Measurements from ENCODE around the gene HCLS1.
"Not testable (repeated sequence)": the region's sequence is repeated elsewhere in the genome, so short reads cannot be mapped to it uniquely, and the experiment has no call there.

HCLS1 gene

DNA sequence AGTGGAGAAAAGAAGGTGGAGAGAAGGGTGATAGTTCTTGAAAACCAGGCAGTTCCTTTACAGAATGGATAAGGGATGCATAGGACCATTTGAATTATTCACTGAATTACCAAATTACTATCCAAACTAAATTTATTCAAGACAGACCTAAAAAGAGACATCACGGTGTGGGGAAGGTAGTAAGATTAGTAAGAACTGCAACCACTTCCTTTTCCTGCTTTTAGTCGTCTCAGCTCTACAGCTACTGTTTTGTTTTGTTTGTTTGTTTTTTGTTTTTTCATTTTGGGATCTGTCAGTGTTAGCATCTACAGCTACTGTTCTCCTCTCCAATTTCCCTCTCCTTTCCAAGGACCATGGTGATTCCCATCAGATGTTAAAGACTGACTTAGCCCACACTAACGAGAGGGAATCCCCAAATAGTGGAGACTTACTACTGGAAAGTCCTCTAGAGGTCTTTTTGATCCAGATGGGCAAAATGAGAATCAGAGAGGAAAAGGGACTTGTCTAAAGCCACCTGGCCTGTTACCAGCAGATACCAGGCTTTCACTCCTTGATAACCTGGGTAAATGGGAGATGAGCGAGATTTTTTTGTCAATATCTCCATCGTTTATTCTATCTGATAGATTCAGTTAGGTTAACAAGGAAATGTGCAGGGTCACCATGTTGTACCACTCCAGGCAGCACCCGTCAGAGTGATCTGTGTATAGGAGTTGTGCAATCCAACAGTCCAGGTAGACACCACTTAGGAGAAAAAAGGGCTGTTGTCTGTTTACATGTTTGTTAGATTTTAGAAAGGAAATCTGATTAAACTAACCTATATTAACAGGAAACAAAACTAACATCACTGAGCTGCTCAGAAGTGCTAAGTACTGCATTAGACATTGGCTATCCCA is 6.0 kb downstream of the HCLS1 start:
- DNase-seq, result no peak

DNA sequence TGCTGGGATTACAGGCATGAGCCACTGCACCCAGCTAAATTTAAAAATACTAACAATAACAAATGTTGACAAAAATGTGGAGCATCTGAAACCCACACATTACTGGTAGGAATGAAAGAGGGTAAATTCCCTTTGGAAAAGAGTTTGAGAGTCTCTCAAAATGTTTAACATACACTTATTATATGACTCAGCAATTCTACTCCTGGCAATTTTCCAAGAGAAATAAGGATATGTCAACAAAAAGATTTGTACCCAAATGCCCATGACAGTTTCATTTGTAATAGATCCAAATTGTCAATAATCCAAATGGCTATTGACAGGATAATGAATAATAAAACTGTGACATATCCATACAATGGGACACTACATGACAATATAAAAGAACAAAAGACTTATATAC is 9.0 kb downstream of the HCLS1 start:
- DNase-seq, result peak; percentile 42

DNA sequence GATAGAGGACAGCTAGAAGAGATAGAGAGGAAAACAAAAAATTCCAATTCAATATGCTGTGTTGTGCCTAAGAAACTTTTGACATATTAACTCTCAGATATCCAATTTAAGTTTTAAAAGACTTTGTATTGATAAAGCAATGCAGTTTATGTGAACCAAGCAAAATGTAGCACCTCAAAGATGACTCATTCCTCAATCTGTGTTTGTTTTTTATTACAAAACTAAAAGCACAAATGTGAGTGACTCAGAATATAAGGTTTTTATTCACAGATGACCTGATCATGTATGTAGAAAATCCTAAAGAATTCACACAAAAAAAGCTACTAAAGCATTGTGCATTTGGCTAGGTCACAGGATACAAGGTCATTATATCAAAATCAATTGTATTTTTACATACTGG is 11.1 kb downstream of the HCLS1 start:
- DNase-seq, result no peak

DNA sequence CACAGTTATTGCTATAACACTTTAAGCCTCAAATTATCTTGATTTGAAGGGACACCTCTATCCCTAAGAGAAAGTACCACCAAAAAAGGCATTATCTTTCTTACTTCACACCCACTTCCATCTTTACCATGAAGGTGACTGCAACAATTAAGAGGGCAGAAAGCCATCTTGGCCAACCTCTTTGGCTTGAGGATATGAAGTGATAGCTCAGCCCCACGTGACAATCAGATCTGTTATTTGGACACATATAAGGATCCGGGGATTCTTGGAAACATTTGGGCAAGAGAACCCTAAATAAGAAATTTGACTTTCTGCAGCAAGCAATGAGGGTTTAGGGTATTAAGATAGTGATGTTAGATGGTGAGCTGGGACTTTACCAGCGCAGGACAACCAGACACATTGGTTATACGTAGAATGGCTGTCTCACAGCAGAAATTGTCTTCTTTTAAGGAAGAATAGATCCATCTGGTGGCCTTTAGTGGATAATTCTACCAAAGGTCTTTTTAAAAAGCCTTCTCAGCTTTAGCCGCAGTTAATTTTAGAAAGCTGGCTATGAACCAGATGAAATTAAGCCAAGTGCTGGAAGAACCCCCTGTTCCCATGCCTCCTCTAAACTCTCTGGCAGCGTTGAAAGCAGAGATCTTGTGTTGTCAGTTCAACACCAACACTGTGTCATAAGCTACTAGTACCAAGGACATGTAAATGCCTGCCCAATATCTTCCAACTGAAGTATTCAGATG is 12.3 kb downstream of the HCLS1 start:
- no peak for DNase-seq

DNA sequence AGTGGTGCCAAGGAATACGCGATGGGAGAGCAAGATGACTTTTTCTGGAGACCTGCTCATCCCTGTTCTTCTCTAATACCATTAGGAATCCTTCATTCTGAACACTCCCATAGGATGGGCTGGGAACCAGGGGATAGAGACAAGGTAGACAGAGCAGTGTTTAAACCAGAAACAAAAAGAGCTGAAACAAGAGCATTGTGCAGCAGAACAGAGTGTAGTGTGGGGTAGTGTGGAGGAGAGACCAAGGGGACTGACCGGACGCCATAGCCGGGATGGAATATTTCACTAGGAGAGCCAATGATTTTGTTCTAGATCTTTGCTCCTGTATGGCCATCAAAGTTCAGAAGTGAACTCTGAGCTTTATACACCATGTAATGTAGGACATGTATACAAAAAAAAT is 15.6 kb downstream of the HCLS1 start:
- no peak for DNase-seq

DNA sequence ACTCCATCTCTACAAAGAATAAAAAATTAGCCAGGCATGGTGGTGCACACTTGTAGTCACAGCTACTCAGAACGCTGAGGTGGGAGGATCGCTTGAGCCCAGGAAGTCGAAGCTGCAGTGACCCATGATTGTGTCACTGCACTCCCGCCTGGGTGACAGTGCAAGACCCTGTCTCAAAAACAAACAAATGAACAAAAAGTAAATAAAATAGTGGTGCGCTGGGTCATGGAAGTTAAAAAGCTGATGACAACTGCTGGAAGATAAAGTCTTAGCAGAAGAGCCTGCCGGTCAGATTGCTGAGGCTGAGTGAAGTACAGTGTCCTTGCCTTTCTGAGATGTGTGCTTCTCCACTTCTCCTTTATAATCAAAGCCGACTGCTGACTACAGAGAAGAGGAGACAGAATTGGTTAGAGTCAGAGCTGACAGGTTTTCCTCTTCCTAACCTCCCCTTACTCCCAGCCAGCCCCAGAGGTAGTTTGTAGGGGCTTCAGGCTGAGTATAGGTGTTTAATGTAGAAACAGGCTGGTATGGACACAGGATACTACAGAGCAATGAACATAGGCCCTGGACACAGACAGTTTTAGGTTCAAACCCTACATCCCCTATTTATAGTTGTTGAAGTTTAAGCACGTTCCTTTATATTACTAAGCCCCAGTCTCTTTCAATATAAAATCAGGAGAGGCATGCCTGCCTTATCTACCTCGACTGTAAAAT is 17.9 kb downstream of the HCLS1 start:
- DNase-seq, result no peak

DNA sequence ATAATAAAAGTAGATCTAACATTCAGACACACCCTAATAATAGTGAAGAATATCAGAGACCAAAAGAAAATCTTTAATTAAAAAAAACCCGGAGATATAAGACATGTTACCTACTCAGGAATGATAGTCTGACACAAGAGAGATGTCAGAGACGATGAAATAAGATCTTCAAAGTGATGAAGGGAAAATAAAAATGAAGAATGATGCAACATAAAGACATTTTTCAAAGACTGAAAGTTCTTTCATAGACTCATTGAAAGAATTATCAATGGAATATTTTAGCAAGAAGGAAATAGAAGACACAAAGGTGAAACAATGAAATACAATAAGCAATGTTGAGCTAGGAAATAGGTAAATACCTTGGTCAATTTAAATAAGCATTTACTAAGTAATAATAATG is 19.6 kb downstream of the HCLS1 start:
- DNase-seq, result no peak

DNA sequence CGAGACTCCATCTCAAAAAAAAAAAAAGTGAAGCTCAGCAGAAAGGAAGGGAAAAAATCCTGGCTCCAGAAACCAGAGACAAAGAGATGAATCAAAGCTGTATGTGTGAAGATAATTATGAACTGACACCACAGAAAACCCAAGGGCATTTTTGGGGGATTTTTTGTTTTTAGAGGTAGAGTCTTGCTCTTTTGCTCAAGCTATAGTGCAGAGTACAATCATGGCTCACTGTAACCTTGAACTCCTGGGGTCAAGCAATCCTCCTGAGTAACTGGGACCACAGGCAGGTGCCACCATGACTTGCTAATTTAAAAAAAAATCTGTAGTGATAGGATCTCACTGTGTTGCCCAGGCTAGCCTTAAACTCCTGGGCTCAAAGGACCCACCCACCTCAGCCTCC is 22.8 kb downstream of the HCLS1 start:
- DNase-seq, result no peak

DNA sequence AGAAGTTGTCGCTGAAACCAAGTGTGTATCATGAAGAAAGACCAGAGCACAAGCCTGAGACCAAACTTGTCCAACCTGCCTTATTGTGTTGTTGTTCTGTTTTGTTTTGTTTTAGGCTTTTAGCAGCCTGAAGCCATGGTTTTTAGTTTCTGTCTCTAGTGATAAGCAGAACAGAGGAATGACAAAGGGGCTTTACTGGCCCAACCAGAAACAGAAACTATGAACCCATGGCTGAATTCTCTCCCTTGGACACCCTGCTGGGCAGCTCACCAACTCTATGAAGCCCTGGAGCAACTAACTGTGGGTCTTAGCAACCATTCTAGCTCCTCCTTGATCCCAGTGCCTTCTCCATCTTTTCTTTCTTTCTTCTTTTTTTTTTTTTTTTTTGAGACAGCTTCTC is 30.3 kb downstream of the HCLS1 start:
- no peak for DNase-seq

DNA sequence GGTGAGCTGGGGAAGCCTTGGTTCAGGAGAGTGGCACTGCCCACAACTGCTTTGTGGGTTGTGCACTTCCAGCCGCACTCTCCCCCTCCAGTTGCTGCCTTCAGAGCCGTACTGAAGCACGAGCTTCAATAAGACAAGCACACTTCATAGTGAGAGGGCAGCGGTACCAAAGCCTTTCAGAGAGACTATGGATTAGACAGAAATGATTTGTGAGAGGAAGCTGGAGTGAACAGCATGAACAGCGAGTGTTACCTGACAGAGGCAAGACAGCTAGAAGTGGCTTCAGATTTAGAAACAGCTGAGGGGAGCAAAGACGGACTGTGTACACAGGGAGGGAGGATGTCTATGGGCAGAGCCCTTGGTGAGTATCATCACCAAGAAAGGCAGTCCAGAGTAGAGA is 31.1 kb downstream of the HCLS1 start:
- no peak for DNase-seq

DNA sequence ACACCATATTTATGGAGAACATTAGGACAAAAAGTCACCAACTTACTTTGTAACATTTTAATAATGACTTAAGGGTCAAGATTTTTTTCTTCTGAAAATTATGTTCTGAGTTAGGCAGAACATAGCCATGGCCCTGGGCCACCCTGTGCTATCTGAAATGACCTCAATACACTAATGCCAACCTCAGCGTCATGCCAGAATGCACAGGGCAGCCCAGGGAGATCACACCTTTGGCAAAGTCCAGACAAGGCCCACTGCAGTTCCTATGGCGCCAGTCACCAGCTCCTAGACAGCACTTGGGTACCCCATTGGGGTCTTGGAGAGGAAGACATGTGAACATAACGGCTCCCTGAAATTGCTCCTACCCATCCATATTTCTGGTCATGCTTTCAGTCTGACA is 33.1 kb downstream of the HCLS1 start:
- no peak for DNase-seq

DNA sequence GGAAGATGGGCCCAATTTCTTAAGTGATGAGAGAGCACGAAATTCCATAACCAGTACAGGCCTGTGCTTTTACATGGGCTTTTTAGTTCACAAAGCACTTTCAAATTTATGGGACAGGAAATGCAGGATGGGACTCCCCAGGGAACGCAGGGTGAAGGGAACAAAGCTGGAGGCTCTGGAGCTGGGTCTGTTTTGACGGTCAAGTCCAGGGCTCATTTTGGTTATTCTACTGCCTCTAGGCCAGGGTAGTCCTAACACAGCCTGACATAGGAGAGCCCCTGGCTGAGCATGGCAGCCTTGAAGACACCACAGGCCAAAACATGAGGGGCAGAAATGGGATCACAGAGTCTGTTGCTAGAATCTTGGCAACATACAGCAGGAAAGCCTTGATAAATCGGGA is 33.5 kb downstream of the HCLS1 start:
- no peak for DNase-seq

DNA sequence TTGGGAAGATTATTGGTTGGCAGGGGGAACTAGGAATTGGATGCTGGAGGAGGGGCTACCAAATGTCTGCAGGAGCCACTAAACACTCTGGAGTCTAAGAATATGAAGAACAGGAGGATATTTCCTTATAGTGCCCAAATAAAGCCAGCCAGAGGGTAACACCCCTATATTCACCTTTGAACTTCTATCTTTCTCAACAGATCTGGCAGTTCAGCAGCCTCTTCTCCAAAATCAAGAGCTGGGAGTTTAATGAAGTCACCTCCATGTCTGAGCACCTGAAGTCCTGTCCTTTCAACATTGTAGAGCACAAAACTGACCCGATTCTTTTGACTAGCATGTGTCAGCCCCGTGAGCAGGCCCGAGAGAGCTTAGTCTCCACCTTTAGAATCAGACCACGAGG is 34.2 kb downstream of the HCLS1 start:
- DNase-seq, result no peak

DNA sequence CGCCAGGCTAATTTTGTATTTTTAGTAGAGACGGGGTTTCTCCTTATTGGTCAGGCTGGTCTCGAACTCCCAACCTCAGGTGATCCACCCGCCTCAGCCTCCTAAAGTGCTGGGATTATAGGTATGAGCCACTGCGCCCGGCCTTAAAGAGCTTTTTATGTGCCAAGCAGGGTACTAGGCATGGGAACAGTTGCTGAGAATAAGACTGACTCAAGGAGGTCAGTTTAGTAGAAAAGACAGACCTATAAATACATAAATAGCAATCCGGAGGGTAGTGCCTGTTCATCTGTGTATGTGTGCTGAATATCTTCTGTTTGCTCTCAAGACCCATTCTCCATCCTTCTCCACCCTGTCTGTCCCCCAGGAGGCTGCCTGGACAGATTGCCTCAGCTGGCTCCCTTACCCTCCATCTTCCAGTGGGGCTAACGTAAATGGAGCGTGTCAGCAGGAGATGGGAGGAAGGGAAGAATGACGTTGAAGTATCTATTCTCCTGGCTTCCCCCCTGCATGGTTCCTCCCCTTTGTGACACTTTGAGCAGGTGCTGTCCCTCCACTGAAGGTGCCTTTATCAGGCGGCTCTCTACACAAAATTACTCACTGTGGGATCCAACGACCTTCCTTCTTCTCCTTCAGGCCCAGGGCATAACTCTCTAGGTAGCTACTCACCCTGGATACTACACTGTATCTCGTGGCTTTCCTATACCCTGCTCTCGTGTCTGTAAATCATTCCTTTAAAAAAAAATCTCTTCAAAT is 36.4 kb downstream of the HCLS1 start:
- no peak for DNase-seq

DNA sequence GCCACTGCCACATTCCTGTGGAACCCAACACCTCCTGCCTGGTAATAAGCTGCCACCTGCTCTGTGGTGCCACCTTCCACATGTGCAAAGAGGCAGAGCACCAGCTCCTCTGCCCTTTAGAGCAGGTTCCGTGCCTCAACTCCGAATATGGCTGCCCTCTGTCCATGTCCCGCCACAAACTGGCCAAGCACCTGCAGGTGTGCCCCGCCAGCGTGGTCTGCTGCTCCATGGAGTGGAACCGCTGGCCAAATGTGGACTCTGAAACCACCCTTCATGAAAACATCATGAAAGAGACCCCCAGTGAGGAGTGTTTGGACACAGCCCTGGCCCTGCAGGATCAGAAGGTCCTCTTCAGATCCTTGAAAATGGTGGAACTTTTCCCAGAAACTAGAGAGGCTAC is 39.2 kb downstream of the HCLS1 start:
- DNase-seq, result no peak

DNA sequence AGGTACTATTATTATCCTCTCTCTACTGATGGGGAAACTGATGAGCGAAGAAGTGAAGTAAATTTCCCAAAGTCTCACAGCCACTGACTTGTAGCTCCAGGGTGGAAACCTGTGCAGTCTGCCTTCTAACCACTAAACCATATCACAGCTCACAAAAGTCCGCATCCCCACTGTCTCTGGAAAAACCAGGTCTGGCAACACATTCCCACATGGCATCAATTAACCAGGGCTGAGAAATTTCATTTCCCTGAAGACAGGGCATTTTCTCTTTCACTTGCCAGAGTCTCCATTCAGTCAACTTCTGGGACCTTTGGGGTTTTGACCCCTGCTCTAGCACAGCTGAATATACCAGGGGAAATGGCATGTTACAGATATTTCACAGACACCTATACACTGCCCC is 41.0 kb downstream of the HCLS1 start:
- DNase-seq, result no peak

DNA sequence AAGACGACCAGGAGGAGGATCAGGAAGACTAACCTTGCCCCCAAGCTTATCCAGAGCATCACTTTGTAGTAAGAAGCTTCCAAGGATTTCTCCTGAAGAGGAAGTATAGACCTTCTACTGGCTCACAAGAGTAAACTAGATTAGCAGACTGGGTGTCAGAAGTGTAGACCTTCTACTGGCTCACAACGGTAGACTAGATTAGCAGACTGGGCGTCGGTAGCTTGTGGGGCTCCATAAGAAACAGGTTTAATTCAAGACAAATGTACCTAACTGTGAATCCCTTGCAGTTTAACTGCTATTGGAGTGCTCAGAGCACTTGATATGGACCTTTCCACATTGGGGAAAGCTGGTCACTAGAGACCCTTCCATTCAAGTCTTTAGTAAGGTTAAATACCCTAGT is 54.6 kb downstream of the HCLS1 start:
- no peak for DNase-seq

DNA sequence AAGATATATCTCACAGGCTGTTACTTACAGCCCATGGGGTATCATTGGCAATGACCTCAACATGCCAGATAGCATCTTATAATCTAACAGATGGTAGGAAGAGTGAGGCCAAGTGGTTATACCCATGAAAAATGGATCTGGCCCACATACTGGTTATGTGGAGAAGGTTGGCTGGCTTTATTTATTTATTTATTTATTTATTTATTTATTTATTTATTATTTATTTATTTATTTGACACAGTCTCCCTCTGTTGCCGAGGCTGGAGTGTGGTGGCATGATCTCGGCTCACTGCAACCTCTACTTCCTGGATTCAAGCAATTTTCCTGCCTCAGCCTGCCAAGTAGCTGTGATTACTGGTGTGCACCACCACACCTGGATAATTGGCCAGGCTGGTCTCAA is 55.9 kb downstream of the HCLS1 start:
- DNase-seq, result no peak

DNA sequence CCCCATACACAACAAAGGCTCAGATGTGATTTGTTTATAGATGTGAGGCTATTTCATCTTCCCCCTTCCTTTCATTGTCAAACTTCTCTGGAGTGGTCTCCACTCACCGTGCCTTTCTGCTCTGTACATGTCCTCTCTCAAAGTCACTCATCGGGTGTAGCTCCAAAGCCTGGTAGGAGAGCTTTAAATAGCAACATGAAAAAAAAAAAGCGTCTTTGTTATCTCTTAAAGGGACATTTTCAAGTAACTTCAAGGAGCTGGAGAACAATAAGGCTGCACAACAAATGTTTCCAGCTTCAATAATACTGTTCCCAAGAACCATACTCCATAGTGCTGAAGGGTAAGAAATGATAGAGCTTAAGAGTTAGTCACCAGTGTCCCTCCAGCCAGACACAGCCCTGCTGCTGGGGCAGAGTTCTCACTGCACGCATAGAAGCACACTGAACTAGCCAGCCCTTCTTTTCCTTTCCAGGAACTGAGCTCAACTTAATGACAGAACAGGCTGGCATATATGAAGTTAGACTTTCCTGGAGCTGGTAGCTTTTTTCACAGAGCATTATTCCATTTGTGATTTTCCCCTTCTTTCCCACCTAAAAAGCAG is 59.4 kb downstream of the HCLS1 start:
- no peak for DNase-seq

DNA sequence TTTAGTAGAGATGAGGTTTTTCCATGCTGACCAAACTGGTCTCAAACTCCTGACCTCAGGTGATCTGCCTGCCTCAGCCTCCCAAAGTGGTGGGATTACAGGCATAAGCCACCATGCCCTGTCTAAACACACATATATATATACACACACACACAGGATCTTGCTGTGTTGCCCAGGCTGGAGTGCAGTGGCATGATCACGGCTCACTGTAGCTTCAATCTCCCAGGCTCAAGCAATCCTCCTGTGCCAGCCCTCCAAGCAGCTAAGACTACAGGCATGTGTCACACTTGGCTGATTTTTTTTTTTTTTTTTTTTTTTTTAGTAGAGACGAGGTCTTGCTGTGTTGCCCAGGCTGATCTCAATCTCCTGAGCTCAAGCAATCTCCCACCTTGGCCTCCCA is 60.8 kb downstream of the HCLS1 start:
- DNase-seq, result not testable (repeated sequence)

DNA sequence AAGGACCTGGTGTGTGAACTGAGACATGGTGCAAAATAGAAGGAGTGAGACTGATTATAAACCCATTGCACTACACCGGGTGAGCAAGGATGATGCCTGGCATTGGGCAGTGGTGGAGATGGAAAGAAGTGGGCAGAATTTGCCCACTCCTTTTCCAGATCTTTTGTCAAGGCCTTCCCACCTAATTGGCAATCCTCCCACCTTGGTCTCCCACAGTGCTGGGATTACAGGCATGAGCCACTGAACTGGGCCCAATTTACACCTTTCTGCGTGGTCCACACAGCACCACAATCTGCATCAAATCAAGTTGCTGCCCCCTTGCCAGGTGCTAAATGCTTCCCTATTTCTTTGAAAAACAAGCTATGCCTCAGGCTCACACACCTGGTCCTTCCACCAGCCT is 62.1 kb downstream of the HCLS1 start:
- DNase-seq, result no peak

DNA sequence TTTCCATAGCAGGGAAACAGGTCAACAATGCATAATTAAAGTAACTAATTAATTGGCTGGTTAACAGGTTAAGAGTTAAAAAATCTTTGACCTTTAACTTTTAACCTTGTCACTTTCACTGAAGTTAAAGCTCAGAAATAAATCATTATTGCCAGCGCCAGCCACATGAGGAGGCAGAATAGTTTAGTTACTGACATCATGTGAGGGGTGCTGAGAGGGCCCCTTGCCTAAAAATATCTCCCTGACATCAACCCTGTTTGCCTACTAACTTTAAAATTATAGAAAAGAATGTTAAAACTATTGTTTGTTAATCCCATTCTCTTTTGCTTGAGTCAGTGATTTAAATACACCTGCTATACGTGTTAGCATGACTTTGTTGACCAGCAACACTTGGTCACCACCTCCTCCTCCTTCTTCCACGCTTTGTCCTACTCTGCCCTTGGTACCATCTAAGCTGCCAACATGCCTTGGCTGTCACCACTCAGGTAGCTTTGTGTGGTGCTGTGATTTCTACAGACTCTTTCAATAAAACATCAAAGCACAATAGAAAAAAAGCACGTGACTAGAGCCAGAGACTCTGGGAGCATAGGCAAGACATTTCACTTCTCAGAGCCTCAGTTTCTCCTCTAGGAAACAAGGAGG is 64.8 kb downstream of the HCLS1 start:
- DNase-seq, result no peak

Data from COR-L47 (cell line).